Measurements from ENCODE around the gene SYT5. TPM values are rescaled to one million over a fixed set of nuclear protein-coding genes. Genes with fewer than 3 reads are reported as not detected.
A peak's percentile ranks its signal among the peaks of the same experiment; 100 is the strongest.

SYT5 gene
- total RNA-seq: 0.80 TPM in 1 of 3 replicates, not detected in the others
- long read RNA-seq: 0 reads

- peaks cover 12% of the 10 kb centered on the region for H3K4me1 Mint-ChIP-seq (ENCODE audit: low read depth)
- no peak for TF ChIP-seq CTCF (IDR thresholded peaks at IDR 0.05)
- H3K9me3 Mint-ChIP-seq (ENCODE audit: low read depth): no peaks in the 10 kb centered on the region
- peak within 1 kb of the TSS; percentile 72 for H3K4me3 Mint-ChIP-seq (ENCODE audit: unreplicated experiment)
- H3K27me3 Mint-ChIP-seq (ENCODE audit: low read depth): peaks cover 39% of the 10 kb centered on the region
- peak within 1 kb of the TSS; percentile 76 for H3K27ac Mint-ChIP-seq (ENCODE audit: unreplicated experiment)
- H3K36me3 Mint-ChIP-seq (ENCODE audit: low read depth): no peaks in the 10 kb centered on the region
- DNase-seq (ENCODE audit: low spot score): no peak
These were observed at the start of gene SYT5 for GRCh38 chr19:55179606-55180484. TSS of gene SYT5 (minus strand) at chr19:55180289. CDS start at chr19:55179041, 1,248 bp downstream.

GRCh38 chr19:55229789-55230182 lies 49.7 kb upstream of the SYT5 start:
- DNase-seq (ENCODE audit: low spot score): no peak
- TF ChIP-seq CTCF (IDR thresholded peaks at IDR 0.05): no peak
- H3K4me1 Mint-ChIP-seq (ENCODE audit: low read depth): no peaks in the 10 kb centered on the region
- no peak overlapping the region for H3K27ac Mint-ChIP-seq (ENCODE audit: unreplicated experiment)
- peaks cover 27% of the 10 kb centered on the region for H3K36me3 Mint-ChIP-seq (ENCODE audit: low read depth)
- H3K27me3 Mint-ChIP-seq (ENCODE audit: low read depth): no peaks in the 10 kb centered on the region
- H3K4me3 Mint-ChIP-seq (ENCODE audit: unreplicated experiment): no peak overlapping the region
- H3K9me3 Mint-ChIP-seq (ENCODE audit: low read depth): no peaks in the 10 kb centered on the region

- no peak overlapping the region for H3K27ac Mint-ChIP-seq (ENCODE audit: unreplicated experiment)
- peaks cover 23% of the 10 kb centered on the region for H3K36me3 Mint-ChIP-seq (ENCODE audit: low read depth)
- H3K9me3 Mint-ChIP-seq (ENCODE audit: low read depth): no peaks in the 10 kb centered on the region
- no peak overlapping the region for H3K4me3 Mint-ChIP-seq (ENCODE audit: unreplicated experiment)
- H3K4me1 Mint-ChIP-seq (ENCODE audit: low read depth): no peaks in the 10 kb centered on the region
- no peaks in the 10 kb centered on the region for H3K27me3 Mint-ChIP-seq (ENCODE audit: low read depth)
- no peak for DNase-seq (ENCODE audit: low spot score)
- TF ChIP-seq CTCF (IDR thresholded peaks at IDR 0.05): no peak
These were observed 49.2 kb upstream of the SYT5 start for GRCh38 chr19:55229145-55229788.

- no peaks in the 10 kb centered on the region for H3K4me1 Mint-ChIP-seq (ENCODE audit: low read depth)
- H3K9me3 Mint-ChIP-seq (ENCODE audit: low read depth): no peaks in the 10 kb centered on the region
- H3K27ac Mint-ChIP-seq (ENCODE audit: unreplicated experiment): no peak within 1 kb of the TSS
These were observed 48.4 kb upstream of the SYT5 start, which contains the start of gene TMEM86B for GRCh38 chr19:55228403-55229031. TSS of gene TMEM86B (minus strand) at chr19:55228763. CDS start at chr19:55228741, 22 bp downstream.

More at GRCh38 chr19:55228403-55229031, 48.4 kb upstream of the SYT5 start, which contains the start of gene TMEM86B:
- no peak within 1 kb of the TSS for H3K4me3 Mint-ChIP-seq (ENCODE audit: unreplicated experiment)
- H3K36me3 Mint-ChIP-seq (ENCODE audit: low read depth): peaks cover 19% of the 10 kb centered on the region
- no peak for DNase-seq (ENCODE audit: low spot score)
- no peaks in the 10 kb centered on the region for H3K27me3 Mint-ChIP-seq (ENCODE audit: low read depth)
- TF ChIP-seq CTCF (IDR thresholded peaks at IDR 0.05): no peak
